HG02763 (cell line): ENCODE results near the gene EFNA3.
"Not testable (repeated sequence)": the region's sequence is repeated elsewhere in the genome, so short reads cannot be mapped to it uniquely, and the experiment has no call there.

ENCODE experiments used
- ATAC-seq: cut with Tn5 transposase; IDR thresholded peaks from one replicate; pipeline ENCODE4 v1.9.1; 2021; ENCODE audit warnings: mild to moderate bottlenecking, moderate library complexity; ENCODE audit not compliant: unreplicated experiment

The EFNA3 gene

DNA sequence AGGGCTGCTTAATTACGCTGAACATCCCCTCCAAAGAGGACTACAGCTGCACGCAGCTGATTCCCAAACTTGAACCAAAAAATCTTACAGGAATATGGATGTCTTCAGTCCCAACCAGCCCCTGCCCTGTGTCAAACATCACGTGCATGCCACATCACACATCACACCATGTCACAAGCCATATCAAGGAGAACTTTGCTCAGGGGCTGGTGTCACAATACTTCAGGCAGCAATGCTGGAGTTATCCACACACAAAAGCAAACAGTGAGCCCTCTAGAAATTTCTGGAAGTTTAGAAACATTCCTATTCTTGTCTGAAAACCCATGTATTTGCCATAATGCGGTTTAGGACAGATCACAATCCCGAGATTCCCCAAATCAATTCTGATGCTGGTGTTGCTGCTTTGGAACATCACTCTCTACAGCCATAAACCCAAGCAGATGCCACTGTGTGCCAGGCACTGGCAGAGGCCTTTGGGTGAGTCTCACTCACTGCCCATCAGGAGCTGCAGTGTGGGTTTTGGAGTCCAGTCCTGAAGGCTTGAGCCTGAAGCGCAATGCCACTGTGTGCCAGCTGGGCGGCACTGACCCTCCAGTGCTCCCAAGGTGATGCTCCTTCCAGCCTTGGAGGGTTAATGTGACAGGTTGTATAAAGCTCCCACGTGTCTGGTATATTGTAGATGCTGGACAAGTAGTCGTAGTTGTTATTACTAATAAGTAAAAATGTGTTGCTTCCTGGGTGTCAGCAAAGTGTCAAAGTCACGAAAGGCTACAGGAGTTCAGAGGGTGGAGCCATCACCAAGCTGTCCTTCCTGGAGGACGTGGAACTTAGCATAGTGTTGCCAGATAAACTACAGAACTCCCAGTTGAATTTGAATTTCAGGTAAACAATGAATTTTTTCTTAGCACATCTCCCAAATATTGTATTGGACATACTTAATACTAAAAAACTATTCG is 28.9 kb downstream of the EFNA3 start:
- no peak for ATAC-seq

DNA sequence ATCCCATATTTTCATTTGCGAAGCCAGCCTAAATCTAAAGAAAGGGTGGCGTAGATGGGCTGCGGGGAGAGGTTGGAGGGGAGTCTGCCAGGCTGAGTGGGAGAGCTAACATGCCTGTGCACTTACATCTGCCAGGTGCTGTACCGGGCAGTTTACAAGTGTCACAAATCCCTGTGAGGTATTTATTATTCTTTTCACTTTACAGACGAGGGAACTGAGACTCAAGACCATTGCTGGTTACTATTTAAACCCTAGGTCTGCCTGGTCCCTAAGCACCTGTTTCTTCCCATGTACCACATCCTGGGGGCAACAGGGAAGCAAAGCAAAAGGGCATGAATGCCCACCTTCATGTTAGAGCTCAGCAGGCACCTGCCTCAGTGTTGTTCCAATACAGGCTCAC is 29.7 kb downstream of the EFNA3 start:
- ATAC-seq: no peak

DNA sequence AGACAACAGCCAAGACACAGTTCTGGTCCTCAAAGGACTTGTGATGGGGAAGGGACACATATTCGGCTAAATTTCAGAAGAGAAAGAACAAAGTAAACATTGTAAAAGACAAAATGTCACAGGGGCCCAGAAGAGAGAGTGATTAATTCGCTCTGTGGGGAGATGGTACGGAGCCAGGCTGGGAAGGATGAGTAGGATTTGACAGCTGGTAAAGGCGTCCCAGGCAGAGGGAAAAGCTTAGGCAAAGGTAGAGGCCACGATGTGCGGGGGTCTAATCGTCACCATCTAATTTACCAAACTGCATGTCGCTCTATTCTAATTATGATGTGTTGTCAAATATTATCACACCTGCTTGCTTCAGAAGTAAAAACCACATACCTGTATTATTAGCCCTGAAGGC is 31.7 kb downstream of the EFNA3 start:
- no peak for ATAC-seq

DNA sequence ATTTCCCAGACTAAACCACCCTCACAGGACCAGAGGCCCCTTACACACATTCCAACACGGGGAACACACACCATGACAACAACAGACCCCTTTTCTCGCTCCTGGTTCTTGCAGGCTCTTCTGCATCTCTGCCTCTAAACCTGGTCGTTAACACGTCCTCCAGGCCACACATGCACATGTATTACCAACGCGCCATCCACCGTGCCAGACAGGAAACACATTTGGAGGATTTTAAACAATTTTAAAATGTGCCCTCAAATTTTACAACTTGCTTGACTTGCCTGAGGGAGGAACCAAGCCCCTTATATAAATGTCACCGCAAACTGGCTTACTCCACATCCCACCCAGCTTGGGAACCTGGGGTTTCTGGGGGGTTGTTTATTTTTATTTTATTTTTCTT is 32.2 kb downstream of the EFNA3 start:
- no peak for ATAC-seq

DNA sequence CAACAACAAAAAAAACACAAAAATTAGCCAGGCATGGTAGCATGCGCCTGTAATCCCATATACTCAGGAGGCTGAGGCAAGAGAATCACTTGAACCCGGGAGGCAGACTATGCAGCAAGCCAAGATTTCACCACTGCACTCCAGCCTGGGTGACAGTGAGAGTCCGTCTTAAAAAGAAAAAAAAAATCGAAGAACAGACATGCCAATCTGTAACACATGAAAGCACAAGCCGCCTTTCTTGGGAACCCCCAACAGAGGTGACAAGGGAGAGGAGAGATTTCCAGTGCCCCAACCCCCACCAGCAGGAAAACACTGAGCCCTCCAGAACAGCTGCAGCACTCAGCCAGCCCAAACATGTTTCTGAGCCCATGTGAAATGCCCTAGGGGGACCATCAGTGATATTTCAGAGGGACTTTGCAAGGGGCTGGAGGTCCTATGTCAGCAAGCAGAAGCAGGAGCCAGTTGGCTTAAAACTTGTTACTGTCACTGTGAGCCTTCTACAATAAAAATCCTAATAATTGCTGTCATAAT is 34.9 kb downstream of the EFNA3 start:
- no peak for ATAC-seq

DNA sequence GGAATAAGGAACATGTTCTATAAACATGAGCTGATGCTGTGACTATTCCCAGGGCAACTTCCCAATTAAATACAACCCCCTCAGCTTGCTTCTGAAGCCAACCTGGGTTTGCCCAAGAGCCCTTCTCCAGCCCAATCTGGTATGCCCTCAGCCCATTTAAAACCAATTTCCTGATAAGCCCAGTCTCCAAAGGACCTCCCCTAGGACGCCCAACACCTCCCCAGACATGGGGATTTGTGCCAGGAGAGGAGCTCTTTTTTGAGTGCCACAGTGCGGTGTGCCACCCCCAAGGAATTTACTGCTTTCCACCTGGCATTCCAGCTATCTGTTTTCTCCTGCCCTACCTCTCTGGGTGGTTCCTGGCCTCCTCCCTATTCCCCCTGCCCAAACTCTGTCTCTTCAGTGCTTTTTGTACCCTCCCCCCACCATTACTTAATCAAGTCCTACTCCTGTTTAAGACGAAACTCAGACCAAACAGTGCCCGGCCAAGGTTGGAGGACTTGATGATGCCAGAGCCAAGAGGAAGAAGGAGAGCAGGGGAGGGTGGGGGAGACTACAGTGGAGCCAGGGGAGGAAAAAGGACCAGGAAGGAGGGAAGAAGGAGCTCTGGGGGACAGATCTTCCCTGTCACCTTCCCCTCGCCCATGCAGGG is 37.6 kb downstream of the EFNA3 start:
- no peak for ATAC-seq

DNA sequence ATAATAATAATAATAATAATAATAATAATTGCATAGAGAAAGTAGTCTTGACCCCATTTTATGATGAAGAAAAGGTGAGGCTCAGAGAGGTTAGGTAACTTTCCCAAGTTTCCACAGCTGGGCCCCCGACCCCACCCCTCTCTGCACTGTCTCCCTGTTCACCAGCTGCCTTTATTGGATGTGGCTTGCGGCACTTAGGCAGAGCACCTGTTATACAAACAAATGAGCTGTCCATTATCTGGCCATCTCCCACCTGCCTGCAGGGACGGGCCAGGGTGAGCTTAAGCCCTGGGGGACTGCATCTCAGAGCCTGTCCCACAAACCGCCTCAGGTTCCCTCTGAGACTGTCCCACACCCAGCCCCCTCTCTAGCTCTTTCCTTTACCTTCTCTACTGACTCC is 39.0 kb downstream of the EFNA3 start:
- ATAC-seq: no peak

DNA sequence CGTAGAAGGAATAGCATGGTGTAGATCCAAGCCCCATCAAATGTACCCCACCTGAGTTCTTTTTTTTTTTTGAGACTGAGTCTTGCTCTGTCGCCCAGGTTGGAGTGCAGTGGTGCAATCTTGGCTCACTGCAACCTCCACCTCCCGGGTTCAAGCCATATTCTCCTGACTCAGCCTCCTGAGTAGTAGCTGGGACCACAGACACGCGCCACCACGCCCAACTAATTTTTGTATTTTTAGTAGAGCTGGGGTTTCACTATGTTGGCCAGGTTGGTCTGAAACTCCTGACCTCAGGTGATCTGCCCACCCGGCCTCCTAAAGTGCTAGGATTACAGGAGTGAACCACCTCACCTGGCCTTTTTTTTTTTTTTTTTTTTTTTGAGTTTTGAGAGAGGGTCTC is 39.5 kb downstream of the EFNA3 start:
- ATAC-seq: not testable (repeated sequence)

DNA sequence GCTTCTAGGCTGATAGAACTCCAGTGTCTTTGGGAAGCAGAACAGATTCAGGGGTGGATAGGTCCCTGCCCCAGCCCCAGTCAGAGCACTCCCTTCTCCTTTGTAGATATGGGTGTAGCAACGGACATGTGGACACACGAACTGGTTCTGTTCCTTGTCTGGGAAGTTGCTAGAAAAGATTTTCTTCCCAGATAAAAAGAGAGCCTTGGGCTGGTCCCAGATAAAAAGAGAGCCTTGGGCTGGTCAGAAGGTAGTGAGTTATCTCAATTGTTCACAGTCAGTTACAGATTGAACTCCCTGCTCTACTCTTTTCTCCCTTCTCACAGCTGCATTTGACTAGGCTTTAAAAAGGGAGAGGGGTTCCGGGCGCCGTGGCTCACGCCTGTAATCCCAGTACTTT is 41.6 kb downstream of the EFNA3 start:
- no peak for ATAC-seq

DNA sequence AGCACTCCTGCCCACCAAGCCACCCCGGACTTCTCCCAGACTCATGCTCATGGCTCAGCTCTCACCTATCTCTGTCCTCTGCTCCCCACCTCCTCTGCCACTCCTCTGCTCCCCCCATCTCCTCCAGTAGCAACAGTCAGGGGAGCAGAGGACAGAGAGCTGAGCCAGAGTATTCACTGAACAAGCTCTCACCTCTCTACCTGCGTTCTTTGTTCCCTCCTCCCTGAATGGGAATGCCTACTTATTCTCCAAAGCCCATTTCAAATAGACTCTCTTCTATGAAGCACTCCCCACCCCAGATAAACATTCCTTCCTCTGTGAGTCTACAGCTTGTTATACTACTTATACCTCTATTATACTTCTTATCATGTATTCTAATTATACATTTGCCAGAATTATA is 42.6 kb downstream of the EFNA3 start:
- no peak for ATAC-seq

DNA sequence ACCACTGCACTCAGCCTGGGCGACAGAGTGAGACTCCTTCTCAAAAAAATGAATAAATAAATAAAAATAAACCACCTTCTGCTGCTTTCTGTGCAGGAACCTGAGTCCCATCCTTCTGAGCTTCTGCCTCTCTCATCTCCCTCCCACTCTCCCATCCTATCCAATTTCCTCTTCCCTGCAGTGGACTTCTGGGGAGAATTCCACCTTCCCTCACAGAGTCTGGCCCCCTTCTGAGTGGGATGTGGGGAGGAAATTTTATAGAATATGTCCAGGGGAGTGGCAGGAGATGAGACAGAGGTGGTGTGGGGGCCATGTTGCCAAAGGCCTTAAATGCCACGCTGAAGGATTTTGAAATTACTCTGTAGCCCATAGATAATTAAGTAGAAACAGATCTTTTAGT is 43.7 kb downstream of the EFNA3 start:
- ATAC-seq: no peak

DNA sequence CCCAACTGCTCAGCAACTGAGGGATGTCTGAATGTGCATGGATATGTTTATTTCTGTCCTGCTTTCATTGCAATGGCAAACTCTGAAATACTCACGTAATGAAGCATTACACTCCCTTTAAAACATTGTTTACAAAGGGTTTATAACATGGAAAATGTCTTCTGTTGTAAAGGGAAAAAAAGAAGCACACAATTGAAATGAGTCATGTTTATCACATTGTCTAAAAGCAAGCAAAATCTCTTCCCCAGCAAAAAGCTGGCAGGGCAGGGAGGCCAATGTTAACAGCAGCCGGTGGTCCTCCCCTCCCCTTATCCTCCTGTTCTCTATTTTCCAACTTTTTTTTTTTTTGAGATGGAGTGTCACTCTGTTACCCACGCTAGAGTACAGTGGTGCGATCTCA is 45.2 kb downstream of the EFNA3 start:
- no peak for ATAC-seq

DNA sequence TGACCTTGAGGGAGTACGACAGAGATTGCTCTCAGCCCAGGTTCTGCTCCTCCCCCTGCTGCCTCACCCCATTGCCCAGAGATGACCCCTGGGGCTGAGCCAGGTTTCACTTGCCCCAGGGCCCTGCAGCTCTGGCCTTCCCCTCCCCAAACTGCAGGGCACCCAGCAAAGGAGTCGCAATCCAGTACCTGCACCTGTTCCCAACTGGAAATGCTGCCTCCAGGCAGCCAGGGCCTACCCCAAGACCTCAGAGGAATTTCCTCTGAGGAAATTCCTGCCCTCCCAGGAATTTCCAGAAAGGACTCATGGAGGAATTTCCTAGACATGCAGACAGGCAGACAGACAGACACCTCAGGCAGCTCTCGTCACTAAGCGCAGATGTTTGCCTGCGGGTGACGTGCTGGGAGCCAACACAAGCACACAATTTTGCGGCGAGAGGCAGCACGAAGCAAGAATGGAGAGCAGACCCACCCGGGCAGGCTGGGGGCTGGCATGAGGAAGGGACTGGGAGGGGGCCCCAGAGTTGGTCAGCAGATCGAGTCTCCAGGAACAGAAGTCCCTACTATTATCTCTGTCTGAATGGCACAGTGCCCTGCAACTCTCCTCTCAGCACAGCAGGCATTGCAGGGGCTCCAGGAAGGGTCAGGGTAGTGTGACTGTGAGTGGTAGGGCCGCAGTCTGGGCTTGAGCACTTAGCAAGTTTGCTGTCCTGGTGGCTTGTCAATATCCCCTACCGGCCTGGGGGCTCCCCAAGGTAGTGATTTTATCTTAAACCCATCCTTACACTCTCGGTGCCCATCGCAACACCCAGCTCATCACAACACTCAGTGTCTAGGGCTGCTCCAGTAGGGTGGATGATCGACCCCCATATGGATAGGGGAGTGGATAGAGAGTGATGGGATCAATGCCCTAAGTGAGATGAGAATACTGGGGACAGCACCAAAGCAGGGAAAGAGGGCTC is 46.1 kb downstream of the EFNA3 start:
- no peak for ATAC-seq

DNA sequence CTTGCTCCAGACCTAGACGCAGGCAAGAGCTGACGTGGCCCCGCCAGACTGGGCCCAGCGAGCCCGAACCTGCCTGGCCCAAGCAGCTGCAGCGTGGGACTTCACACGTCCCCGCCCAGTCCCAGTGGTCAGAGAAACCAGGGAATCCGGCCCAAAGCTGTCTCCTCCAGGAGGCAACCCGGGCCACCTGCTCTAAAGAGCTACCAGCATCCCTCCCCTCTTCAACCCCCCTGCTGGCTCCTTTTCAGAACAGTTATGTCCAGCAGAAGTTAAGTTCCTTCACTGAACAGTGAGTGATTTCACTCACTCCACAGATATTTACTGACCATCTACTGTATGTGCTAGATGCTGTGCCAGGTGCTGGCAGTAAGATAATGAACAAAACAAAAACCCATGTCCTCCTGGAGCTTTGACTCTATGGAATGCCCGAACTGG is 46.9 kb downstream of the EFNA3 start:
- no peak for ATAC-seq

DNA sequence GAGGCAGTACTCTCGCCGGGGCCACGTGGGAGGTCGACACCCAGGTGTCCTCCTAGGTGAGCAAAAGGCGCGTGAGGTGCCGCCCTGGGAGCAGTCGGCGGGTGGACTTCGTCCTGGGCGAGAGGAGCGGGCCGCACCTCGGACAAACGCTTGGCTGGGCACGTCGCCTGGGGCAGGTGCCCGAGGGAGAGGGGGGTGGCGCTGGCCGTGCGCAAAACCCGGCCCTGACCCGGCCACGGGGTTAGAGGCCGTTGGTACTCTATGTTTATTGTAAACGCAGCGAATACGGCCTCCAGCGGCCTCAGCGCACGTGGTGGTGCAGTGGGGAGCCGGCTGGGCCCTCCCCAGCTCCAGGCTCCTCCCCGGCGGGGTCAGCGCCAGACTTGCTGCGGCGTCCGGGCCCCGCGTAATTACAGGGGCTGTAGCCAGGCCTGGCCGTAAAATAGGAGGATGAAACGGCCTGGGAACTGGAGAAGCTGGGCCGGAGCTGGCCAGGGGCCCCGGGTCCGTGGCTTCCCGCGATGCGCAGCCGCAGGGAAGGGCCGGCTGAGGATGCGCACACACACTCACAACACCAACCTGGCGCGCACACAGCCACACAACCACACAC is 47.4 kb downstream of the EFNA3 start:
- ATAC-seq: no peak

DNA sequence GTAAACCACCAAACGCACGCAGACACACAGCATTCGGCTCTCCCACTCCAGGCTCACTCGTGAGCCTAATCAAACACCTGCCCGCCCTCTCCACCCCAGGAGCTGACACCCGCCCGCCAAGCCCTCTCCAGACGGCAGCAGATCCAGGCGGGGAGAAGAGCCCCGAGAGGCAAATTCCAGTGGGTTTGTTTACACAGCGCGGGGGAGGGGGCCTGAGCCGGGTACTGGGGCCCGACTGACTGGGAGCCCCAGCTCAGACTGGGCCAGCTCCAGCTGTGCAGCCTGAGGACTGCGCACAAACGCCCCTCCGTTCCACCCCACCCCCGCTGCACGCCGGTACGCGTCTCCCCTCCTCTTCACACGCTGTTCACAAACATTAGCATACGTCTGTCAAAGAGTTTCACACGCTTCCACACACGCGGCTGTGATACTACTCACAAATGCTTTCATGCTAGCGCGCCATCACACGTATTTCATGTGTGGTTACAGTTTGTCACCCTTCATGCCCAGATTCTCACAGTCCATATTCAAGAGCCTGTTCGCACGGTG is 48.0 kb downstream of the EFNA3 start:
- ATAC-seq: no peak

DNA sequence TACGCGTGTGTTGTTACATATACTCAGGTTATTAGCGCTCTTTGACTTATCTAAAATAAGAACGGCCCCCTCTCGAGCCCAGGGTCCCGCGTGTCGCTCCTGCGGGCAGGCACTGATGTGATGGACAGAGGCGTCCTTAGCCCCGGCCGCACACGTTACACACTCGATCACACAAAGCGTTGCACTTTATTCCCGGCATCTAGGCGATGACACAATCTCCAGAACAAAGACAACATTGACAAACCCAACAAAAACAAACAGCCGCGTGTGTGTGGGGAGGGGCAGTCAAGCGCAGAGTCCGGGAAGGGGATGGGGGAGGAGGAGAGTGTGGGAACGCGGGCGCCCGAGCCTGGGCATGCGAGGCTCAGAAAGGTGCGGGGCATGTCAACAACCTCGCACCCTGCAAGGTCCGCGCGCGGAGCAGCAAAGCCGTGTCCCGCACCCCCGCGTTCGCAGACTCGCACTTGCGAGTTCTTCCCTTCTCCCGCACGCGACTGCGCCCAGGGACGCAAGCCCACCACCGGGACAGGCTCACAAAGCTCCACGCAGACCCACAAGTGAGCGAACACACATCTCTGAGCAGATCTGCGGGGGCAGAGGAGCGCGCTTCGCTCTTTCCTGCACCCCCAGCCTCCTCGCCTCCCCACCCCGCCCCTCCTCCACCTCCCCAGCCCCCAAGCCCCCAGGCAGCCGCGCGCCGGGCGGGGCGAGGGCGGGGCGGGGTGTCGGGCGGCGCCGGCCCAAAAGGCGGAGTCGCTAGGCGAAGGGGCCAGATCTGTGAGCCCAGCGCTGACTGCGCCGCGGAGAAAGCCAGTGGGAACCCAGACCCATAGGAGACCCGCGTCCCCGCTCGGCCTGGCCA is 48.7 kb downstream of the EFNA3 start, which contains the start of gene EFNA1:
EFNA1 (plus strand) TSS at position 772 of the 862 bp plus-strand sequence. CDS start 102 bp downstream, outside the sequence.
- ATAC-seq: no peak

DNA sequence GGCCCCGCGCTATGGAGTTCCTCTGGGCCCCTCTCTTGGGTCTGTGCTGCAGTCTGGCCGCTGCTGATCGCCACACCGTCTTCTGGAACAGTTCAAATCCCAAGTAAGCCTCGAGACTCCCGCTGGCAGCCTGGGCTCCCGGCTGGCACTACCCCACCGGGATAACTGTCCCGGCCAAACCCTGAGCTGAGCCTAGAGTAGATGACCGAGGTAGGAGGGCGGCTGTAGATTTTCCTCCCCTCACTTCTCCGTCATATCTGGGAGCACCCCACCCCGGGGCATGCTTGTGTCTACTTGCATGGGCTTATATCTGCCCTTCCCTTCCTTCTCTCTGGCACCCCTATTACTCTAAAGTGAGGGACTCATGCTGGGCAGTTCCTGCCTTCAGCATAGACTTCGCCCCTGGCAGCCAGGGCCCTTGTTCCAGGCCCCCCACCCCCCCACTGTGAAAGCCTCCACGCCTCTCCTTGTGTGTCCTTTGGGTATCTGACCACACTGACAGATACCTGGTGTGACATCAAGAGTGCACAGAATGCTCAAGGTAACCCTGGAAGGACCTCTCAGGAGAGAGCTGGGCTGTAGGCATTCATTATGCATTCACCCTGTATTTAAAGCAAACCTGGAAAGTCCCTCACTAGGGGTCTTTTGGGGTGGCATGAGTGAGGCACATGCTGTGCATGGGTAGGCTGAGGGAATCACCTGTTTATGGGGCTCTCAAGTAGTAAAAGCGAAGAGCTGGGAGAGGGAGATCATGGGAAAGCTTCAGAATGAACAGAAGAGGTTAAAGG is 49.5 kb downstream of the EFNA3 start:
- ATAC-seq: no peak
